Measurements from ENCODE around the gene DNAJC10.

GRCh38 chr2:182831921-182832320 lies 115.9 kb downstream of the DNAJC10 start:
- TF ChIP-seq EZH2 (IDR thresholded peaks at IDR 0.05; ENCODE audit: low read depth) (no peak), CTCF (conservative IDR thresholded peaks at IDR 0.05) (no peak)
